Right hindlimb (tissue), 1 donor: ENCODE data around the gene ENAH.

Source experiments
- DNase-seq: peaks from one replicate; pipeline ENCODE4 v3.0.0-alpha.2; 2018

The ENAH gene

GRCh38 chr1:225468270-225469020 lies 184.5 kb downstream of the ENAH start:
- DNase-seq, result no peak

DNA sequence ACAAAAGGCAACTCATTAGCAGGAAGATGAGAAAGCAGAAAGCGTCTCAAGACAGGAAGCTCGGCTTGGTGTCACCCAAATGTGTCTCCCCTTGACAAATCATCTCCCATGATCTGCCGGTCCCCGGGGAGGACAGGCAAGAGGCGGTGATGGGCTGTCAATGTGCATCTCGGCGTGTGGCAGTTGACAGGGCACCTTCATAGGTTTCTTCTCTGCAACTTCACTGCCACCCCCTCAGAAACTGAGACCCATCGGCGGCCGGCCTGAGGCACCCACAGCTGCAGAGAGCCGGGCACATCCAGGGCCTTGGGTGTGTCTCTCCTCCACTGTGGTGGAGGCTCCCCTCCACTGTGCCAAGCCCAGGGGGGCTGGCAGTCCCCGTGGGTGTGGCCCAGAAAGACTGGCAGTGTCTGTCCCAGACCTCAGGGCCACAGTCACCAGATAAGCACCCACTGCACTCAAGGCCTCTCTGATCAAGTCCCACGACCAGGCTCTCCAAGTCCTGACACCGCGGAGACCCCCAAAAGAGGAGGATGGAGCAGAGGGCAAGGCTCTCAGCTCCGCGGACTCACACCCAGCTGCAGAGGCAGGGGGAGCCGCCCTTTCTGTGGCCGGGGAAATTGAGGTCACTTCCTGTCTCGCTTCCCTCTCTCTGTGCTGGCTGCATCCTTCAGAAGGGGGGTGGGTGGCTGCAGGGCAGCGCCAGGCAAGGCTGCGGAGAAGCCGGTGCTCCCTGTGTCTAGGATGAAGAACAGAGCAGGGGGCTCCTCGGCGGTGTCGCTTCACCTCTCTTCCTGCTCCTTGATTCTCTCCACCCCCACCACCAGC lies 185.5 kb downstream of the ENAH start:
- peak; percentile 64 for DNase-seq

GRCh38 chr1:225466848-225467192 lies 186.1 kb downstream of the ENAH start:
- DNase-seq, result no peak

DNA sequence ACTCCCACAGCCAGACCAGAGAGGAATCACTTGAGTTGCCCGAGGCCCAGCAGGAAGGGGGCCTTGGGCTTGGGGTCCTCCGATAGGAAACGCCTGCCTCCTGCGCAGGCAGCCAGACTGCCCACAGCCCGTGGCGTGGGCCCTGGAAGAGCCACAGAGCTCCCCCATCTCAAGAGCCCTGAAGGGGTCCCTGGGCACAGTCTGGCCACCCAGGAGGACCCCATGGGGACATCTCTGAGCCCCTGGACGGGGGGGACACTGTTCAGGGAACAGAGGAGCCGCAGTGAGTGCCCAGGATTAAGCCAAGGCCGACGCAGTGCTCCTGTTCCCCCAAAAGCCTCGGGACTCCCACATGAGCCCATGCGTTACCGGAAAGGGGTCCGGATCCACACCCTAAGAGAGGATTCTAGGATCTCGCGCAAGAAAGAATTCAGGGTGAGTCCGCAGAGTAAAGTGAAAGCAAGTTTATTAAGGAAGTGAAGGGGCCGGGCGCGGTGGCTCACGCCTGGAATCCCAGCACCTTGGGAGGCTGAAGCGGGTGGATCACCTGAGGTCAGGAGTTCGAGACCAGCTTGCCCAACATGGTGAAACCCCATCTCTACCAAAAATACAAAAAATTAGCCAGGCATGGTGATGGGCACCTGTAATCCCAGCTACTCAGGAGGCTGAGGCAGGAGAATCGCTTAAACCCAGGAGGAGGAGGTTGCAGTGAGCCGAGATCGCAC lies 187.0 kb downstream of the ENAH start:
- no peak for DNase-seq

GRCh38 chr1:225464851-225465792 lies 187.8 kb downstream of the ENAH start:
- no peak for DNase-seq

- no peak for DNase-seq
Observed at GRCh38 chr1:225462714-225463574, 190.0 kb downstream of the ENAH start.

DNA sequence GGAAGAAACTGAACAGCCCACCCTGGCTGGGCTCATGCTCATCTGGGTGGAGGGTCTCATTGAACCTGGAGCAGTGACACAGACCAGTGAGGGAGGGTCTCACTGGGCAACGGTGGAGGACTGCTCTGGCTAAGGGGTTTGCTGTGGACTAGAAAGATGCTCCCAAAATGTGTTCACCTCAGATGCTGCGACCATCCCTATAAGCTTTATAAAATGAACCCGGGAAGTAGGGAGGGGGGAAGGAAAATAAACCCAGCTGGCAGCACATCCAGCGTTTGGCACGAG lies 190.6 kb downstream of the ENAH start:
- DNase-seq, result no peak

GRCh38 chr1:225461533-225462428 lies 191.1 kb downstream of the ENAH start:
- no peak for DNase-seq

DNA sequence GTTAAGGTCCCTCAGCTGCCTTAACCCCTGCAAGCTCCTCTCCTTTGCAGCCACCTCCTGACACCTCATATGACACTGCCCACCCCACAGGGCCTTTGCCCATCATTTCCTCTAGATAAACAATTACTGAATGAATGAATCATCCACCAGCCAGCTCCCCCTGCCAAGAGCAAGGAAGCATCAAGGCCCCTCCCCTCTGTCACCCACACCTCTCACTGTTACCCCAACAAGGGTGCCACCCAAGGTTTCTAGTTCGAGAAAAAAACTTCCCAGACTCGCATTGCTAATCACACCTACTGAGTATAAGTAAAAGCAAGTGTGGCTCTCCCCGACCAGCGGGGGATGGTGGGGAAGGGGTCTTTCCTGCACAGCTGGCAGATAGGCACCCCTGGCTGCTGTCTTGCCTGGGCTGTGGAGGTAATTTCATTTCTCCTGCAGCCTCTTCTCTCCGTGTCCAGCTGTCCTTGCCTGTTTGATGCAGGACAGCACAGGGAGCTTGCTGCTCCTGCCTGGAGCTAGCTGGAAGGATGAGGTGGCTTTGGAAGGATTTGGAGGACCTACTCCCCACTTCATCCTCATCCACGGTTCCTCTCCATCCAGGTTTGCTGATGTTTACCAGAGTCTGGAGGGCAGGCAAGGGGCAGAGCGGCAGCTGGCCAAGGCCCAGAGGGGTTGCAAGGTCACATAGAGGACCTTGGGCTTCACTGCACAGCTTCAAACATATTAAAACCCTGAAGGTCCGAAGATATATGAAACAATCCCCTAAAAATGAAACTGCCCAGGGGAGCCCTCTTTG lies 192.0 kb downstream of the ENAH start:
- DNase-seq, result no peak

DNA sequence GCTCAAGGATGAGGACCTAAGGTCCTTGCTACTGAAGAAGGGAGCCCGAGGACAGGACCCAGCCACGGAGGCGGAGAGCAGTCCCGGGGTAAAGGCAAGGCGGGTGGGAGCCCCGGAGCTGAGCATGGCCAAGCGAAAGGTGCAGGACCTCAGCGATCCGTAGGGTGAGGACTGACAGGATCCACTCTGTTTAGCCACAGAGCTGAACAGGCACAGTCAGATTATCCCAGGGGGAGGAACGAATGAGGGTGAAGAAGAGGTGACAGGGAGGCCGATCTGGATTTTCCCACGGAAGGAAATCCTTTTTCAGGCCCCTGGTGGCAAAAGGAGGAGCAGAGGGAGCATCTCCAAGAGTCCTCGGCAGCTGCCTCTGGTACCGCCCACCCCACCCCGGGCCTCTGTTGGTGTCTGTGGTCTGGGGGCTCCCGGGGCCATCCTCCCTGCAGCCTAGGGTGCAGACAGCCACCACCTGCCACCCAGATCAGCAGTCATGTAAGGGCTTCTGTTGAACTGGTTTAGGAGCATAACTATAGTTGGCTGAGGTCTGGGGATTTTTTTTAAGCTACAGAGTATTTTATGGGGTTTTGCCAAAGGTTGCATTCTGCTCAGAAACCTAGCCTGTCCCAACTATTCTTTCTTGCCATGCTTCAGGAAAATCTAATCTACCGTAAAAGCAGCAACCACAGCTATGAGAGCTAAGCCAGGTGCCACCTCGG lies 192.7 kb downstream of the ENAH start:
- DNase-seq, result no peak

DNA sequence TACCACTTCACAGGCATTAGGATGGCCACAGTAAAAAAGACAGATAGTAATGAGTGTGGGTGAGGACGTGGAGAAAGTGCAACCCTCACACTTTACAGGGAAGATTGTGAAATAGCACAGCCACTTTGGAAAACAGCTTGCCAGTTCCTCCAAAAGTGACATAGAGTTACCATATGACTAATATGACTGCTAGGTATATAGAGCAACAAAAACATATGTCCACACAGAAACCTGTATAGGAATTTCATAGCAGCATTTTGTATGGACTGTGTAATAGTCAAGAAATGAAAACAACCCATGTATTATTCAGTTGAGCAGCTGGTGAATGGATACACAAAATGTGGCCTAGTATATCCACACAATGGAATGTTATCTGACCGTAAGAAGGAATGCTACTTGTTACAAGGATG lies 194.7 kb downstream of the ENAH start:
- no peak for DNase-seq

DNA sequence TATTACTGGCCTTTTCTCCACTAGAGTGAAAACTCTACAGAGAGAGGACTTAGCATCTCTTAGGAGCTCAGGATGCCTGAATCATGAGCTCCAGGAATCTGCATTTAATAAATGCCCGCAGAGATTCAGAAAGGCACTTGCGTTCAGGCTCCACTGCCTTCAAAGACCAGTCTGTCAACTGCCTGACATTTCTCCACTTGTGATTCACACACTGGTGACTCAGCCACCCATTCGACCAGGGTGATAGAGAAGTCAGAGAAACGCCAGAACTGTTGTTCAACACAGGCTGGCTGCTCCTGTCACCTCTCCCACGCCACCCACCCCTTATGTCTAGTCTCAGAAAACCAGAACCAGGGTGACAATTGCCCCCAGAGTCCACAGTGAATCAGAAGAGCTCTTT lies 198.2 kb downstream of the ENAH start:
- DNase-seq, result no peak

- DNase-seq, result no peak
Observed at GRCh38 chr1:225453797-225454648, 198.9 kb downstream of the ENAH start.

GRCh38 chr1:225451840-225452515 lies 200.9 kb downstream of the ENAH start:
- no peak for DNase-seq

DNA sequence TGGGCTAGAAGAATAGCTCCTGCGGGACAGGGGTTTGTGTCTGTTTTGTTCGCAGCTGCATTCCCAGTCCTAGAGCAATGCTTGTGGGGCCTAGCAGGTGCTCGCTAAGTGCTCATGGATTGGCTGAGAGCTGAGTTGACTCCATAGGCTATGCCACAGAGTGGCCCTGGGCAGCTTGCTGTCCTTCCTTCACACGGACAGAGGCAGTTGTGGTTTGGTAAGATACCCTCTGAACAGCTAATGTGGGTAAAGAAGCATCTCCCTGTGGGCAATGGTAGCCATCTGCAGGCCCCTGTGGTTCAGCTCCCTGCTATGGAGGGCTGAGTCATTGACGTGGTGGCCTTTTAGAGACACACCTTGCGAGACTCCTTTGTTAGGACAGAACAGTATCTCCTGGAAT lies 201.6 kb downstream of the ENAH start:
- DNase-seq, result no peak

DNA sequence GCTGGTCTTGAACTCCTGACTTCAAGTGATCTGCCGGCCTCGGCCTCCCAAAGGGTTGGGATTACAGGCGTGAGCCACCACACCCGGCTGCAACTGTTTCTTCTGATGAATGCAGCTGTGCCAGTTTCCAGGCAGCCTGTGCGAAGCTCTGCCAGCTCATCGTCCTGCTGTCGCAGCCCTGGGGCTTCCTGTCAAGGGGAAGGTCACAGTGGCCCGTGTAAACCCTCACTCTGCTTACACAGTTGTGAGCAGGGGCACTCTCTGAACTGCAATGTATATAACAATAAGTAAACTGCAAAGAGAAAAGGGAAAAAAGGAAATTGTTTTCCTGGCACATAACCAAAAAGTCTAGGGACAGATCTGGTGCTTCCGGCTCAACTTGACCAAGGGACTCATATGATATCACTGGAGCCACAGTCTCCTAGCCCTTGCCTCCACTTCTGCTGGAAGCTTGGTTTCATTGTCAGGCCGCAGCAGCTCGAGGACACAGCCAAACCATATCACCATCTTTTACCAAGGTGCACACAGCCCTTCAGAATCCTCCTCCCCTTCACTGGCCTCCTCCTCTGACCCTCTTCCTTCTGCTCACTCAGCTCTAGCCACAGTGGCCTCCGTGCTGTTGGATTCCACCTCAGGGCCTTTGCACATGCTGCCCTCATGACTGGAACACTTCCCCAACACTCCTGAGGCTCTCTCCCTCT lies 202.3 kb downstream of the ENAH start:
- no peak for DNase-seq

DNA sequence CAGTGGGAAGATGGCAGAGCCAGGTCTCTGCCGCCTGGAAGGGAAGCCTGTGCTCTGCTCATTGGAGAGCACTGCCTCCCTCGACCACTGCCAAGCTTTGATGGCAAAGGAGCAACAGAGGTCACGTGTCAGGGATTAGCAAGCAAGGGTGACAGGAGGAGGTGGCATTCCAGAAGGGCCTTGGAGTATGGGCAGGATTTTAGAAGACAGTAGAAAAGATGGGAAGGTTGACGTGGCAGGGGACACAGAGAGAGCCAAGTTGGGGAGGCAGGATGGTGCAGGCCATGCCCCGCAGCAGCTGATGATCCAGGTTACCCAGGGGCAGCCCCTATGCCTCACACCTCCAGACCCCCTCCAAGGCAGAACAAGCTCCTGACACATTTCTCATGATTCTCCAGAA lies 203.1 kb downstream of the ENAH start:
- DNase-seq, result no peak
